ENCODE measurements around the gene PLEKHA7. TPM values are rescaled to one million over a fixed set of nuclear protein-coding genes. Genes with fewer than 3 reads are reported as not detected.

PLEKHA7 gene
- total RNA-seq, 4 donors from 2014 or later, result 23.6 to 47.5 (median 32.7) TPM

GRCh38 chr11:16775614-16776283 lies 238.5 kb downstream of the PLEKHA7 start:
- 67% methylated on average over 16 of the region's 16 CpGs for WGBS
- DNase-seq (ENCODE audit: low spot score in 2 of 2), result no peak
- Histone ChIP-seq H3K4me3 (no peak overlapping the region), H3K9me3 (no peaks in the 10 kb centered on the region), H3K27me3 (no peaks in the 10 kb centered on the region), H3K4me1 (peaks cover 27% of the 10 kb centered on the region), H3K27ac (no peak overlapping the region), H3K36me3 (no peaks in the 10 kb centered on the region)
- TF ChIP-seq POLR2AphosphoS5 (IDR thresholded peaks at IDR 0.05) (no peak), POLR2A (IDR thresholded peaks at IDR 0.05) (no peak), CTCF (IDR thresholded peaks at IDR 0.05) (no peak), EP300 (IDR thresholded peaks at IDR 0.05) (no peak)

DNA sequence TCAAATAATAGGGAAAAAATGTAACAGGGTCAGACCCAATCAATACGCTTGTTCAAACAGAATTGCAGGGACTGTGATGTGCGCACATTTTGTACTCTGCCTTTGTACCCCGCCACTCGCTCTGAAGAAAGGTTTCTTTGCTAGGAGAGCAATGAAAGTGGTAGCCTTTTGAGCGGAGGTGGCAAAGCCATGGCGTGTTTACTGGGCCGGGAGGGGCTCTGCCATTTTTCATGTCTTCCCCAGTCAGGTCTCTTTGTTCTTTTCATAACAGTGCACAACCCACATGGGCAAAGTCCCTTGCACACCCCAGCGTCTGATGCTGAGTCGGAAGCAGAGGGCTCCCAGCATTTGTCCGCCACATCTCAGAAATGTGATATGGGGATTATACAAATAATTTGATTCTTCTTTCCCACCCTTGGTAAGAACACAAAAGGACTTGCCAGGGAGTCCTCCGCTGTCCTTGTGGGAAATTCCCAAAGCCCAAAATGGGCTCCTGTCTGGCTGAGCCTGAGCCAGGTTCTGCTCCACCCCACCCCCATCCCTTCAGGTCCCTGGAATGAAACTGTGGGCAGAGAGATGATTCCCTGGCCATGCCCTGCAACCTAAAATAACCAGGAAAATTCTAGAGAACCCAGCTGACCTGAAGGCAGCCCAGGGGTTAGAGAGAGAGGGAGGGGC lies 239.1 kb downstream of the PLEKHA7 start:
- Histone ChIP-seq H3K9me3 (no peaks in the 10 kb centered on the region), H3K27ac (no peak overlapping the region), H3K4me3 (no peak overlapping the region), H3K27me3 (no peaks in the 10 kb centered on the region), H3K4me1 (peaks cover 27% of the 10 kb centered on the region), H3K36me3 (no peaks in the 10 kb centered on the region)
- DNase-seq (ENCODE audit: low spot score in 2 of 2), result no peak
- WGBS, result 86% methylated on average over 11 of the region's 11 CpGs
- TF ChIP-seq POLR2A (IDR thresholded peaks at IDR 0.05) (no peak), EP300 (IDR thresholded peaks at IDR 0.05) (no peak), CTCF (IDR thresholded peaks at IDR 0.05) (no peak), POLR2AphosphoS5 (IDR thresholded peaks at IDR 0.05) (no peak)

DNA sequence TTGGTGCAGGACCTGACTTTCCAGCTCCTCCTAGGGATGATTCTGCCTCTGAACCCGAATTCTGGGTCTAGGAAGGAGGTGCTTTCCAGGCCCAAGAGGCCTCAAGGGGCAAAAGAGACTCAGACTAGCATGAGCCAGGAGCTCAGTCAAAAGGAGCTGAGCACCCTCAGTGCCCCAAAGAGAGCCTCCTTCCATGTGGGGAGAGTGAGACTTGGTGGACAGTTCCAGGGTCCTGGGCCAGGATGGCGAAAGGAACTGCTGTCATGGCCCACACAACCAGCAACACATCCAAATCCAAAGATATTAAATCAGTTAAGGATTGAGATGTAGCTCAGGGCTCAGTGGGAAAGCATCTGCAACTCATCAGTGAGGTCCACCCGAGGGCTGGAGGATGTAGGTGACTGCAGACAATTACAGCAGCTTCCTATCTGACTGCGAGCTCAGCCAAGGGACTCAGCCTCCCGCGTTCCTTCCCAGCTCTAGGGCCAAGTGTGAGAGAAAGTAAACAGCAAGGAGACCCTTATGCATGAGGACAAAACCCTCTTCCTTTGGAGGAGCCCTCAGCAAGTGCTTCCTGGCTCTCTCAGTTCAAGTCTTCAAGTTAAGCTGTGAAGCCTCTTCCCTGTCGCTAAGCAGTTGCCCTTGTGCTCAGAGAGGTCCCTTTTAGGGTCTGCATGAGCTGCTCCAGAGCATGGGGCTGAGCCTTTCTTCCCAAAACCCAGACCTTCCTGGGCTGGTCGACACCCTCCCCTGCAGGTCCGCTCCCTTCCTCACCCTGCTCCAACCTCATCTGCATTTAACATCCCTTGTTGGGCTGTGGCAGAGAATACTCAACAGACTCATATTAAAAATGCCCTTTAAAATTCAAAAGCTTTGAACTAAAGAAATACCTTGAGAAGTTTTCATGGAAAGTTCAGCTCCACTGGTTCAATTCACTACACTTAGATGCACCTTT lies 240.0 kb downstream of the PLEKHA7 start:
- TF ChIP-seq CTCF (IDR thresholded peaks at IDR 0.05), result no peak
- no peak for TF ChIP-seq EP300 (IDR thresholded peaks at IDR 0.05)
- no peaks in the 10 kb centered on the region for H3K9me3 ChIP-seq
- WGBS, result 57% methylated on average over 9 of the region's 9 CpGs
- H3K4me3 ChIP-seq, result no peak overlapping the region
- no peak overlapping the region for H3K27ac ChIP-seq
- no peaks in the 10 kb centered on the region for H3K36me3 ChIP-seq
- no peaks in the 10 kb centered on the region for H3K27me3 ChIP-seq
- DNase-seq (ENCODE audit: low spot score in 2 of 2), result no peak
- peaks cover 25% of the 10 kb centered on the region for H3K4me1 ChIP-seq

DNA sequence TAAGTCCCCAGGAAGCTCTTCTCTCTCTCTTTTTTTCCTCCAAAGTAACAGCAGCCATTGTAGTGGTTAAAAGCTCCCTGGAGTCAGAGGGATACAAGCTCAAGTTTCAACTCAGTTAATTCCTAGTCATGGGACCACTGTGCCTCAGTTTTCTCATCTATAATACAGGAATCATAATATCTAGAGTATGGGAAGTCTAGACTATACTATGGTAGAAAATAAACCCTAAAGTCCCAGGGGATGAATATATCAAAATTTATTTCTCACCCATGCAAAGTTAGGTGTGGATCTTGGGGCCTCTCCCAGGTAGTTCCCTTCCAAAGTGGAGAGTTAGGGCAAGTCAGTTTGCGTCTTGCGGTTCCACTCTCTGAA lies 242.1 kb downstream of the PLEKHA7 start:
- no peak for DNase-seq (ENCODE audit: low spot score in 2 of 2)
- no peak overlapping the region for H3K4me3 ChIP-seq
- no peak overlapping the region for H3K27ac ChIP-seq
- no peaks in the 10 kb centered on the region for H3K27me3 ChIP-seq
- no peaks in the 10 kb centered on the region for H3K9me3 ChIP-seq
- WGBS, result 96% methylated on average over 2 of the region's 2 CpGs
- no peaks in the 10 kb centered on the region for H3K36me3 ChIP-seq
- no peak for TF ChIP-seq EP300 (IDR thresholded peaks at IDR 0.05)
- TF ChIP-seq CTCF (IDR thresholded peaks at IDR 0.05), result no peak
- TF ChIP-seq POLR2AphosphoS5 (IDR thresholded peaks at IDR 0.05), result no peak
- no peak for TF ChIP-seq POLR2A (IDR thresholded peaks at IDR 0.05)
- peaks cover 19% of the 10 kb centered on the region for H3K4me1 ChIP-seq

Data from suprapubic skin (tissue), 4 donors.